ENCODE results near the gene INSYN1.

INSYN1 gene

GRCh38 chr15:73773428-73773827, 20.3 kb upstream of the INSYN1 start:
- no peak for DNase-seq

GRCh38 chr15:73771385-73772045, 18.4 kb upstream of the INSYN1 start:
- DNase-seq: no peak

- DNase-seq: no peak
These were observed 16.9 kb upstream of the INSYN1 start for GRCh38 chr15:73770050-73770449.

- no peak for DNase-seq
These were observed 14.8 kb upstream of the INSYN1 start for GRCh38 chr15:73767806-73768501.

GRCh38 chr15:73766598-73766997, 13.4 kb upstream of the INSYN1 start:
- no peak for DNase-seq

- no peak for DNase-seq
These were observed 12.6 kb upstream of the INSYN1 start for GRCh38 chr15:73765778-73766177.

- no peak for DNase-seq
These were observed 10.8 kb upstream of the INSYN1 start for GRCh38 chr15:73763931-73764330.

- no peak for DNase-seq
These were observed 7.5 kb upstream of the INSYN1 start for GRCh38 chr15:73760330-73761329.

- DNase-seq: no peak
These were observed 5.3 kb upstream of the INSYN1 start for GRCh38 chr15:73758461-73758860.

GRCh38 chr15:73757571-73757970, 4.4 kb upstream of the INSYN1 start:
- DNase-seq: no peak

GRCh38 chr15:73756947-73757513, 3.9 kb upstream of the INSYN1 start:
- no peak for DNase-seq

GRCh38 chr15:73756390-73756789, 3.2 kb upstream of the INSYN1 start:
- DNase-seq: no peak

GRCh38 chr15:73755946-73756345, 2.8 kb upstream of the INSYN1 start:
- no peak for DNase-seq

GRCh38 chr15:73755481-73755880, 2.3 kb upstream of the INSYN1 start:
- no peak for DNase-seq

- DNase-seq: no peak
These were observed 1.3 kb upstream of the INSYN1 start for GRCh38 chr15:73754461-73754860.

GRCh38 chr15:73752806-73753193, 351 bp downstream of the INSYN1 start:
- DNase-seq: no peak

- DNase-seq: no peak
These were observed 999 bp downstream of the INSYN1 start for GRCh38 chr15:73751899-73752805.

GRCh38 chr15:73751511-73751898, 1.6 kb downstream of the INSYN1 start:
- no peak for DNase-seq

GRCh38 chr15:73750951-73751350, 2.2 kb downstream of the INSYN1 start:
- no peak for DNase-seq

GRCh38 chr15:73750438-73750837, 2.7 kb downstream of the INSYN1 start:
- no peak for DNase-seq

- no peak for DNase-seq
These were observed 3.2 kb downstream of the INSYN1 start for GRCh38 chr15:73749971-73750370.

GRCh38 chr15:73749533-73749932, 3.6 kb downstream of the INSYN1 start:
- DNase-seq: no peak

All from NCI-H1930 (cell line).